DND-41 (cell line): ENCODE data around the gene COL13A1.

Source experiments
- EZH2 ChIP-seq: IDR thresholded peaks from 3 replicates; pipeline ENCODE4 v1.6.1; 2012; ENCODE audit warnings: borderline replicate concordance, low read depth, mild to moderate bottlenecking, moderate library complexity, low read length, inconsistent platforms; ENCODE audit not compliant: severe bottlenecking
- TF ChIP-seq, protein P1 (sequence below): IDR thresholded peaks from 2 replicates; pipeline ENCODE4 v1.5.1; 2012; ENCODE audit warnings: borderline replicate concordance, low read length, moderate library complexity, mild to moderate bottlenecking; ENCODE audit not compliant: poor library complexity, severe bottlenecking; ENCODE audit errors: extremely low read depth

DNA sequence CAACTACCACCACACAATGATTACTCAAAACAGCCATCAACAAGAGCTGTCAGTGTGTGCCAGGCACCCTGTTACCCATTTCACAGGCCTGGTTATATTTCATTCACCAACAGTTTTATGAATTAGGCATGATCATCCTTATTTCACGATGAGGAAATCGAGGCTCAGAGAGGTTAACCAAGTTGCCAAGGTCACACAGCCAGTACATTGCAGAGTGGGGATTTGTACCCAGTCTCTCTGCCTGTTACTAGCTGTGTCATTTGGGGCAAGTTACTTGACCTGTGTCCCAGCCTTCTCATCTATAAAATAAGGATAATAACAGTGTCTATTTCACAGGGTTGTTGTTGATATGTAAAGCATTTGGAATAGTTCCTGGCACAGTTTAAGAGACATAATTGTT lies 97.2 kb downstream of the COL13A1 start:
- TF ChIP-seq, protein P1, sequence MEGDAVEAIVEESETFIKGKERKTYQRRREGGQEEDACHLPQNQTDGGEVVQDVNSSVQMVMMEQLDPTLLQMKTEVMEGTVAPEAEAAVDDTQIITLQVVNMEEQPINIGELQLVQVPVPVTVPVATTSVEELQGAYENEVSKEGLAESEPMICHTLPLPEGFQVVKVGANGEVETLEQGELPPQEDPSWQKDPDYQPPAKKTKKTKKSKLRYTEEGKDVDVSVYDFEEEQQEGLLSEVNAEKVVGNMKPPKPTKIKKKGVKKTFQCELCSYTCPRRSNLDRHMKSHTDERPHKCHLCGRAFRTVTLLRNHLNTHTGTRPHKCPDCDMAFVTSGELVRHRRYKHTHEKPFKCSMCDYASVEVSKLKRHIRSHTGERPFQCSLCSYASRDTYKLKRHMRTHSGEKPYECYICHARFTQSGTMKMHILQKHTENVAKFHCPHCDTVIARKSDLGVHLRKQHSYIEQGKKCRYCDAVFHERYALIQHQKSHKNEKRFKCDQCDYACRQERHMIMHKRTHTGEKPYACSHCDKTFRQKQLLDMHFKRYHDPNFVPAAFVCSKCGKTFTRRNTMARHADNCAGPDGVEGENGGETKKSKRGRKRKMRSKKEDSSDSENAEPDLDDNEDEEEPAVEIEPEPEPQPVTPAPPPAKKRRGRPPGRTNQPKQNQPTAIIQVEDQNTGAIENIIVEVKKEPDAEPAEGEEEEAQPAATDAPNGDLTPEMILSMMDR = no peak
- no peak for TF ChIP-seq EZH2
